OCI-LY7 (cell line): Measurements from ENCODE around the gene LPIN1.

Source experiments
- CTCF ChIP-seq: fragments of 200-600 bp; sonication (generic); conservative IDR thresholded peaks from 2 replicates; pipeline ENCODE4 v1.5.1; 2014; ENCODE audit warnings: mild to moderate bottlenecking, antibody characterized with exemption, low read length, moderate library complexity, mixed read lengths
- EZH2phosphoT487 ChIP-seq: fragments of 200-600 bp; sonication (generic); IDR thresholded peaks from 2 replicates; pipeline ENCODE4 v1.6.1; 2018; ENCODE audit warnings: low read depth, borderline replicate concordance, mild to moderate bottlenecking, mixed run types, antibody characterized with exemption, low read length, moderate library complexity, mixed read lengths

GRCh38 chr2:11717623-11718022, 28.8 kb upstream of the LPIN1 start:
- no peak for TF ChIP-seq CTCF
- TF ChIP-seq EZH2phosphoT487 = no peak
